ENCODE measurements around the gene CLDN4.
A peak's percentile ranks its signal among the peaks of the same experiment; 100 is the strongest.
"Not testable (repeated sequence)": the region's sequence is repeated elsewhere in the genome, so short reads cannot be mapped to it uniquely, and the experiment has no call there.

The CLDN4 gene

DNA sequence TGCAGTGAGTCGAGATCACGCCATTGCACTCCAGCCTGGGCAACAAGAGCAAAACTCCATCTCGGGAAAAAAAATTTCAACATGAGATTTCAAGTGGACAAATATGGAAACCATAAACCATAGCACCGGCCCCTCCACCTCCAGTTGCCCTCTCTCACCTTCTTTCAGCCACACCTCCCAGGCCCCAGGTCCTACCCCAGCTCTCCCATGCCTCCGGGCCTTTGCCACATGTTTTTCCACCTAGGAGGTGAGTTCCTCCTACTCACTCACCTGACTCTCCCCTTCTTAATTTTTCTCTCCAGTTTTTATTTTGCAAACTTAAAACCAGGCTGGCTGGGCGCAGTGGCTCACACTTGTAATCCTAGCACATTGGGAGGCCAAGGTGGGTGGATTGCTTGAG is 13.7 kb upstream of the CLDN4 start:
- Histone ChIP-seq H3K14ac (ENCODE audit: low read length) (no peak overlapping the region), H2BK120ac (ENCODE audit: low read depth, low read length) (no peak overlapping the region), H2AK5ac (ENCODE audit: low read depth, low read length) (no peak overlapping the region), H4K91ac (ENCODE audit: low read depth, low read length, poor library complexity) (no peak overlapping the region), H3K9me3 (replicated peaks in 1 of 2; ENCODE audit: control insufficient read depth in 2 of 2, insufficient read depth in 1 of 2, low read depth in 1 of 2, low read length in 2 of 2) (no peaks in the 10 kb centered on the region), H3K27ac (replicated peaks; ENCODE audit: low read length) (no peak overlapping the region), H2AFZ (ENCODE audit: low read length) (no peak overlapping the region), H4K8ac (ENCODE audit: low read depth, low read length) (no peak overlapping the region), H3K4me3 (ENCODE audit: low read length in 2 of 2) (no peak overlapping the region), H2BK12ac (ENCODE audit: low read length) (no peak overlapping the region), H3K4me2 (ENCODE audit: insufficient read depth, low read length, poor library complexity, severe bottlenecking) (no peak overlapping the region), H3K9ac (ENCODE audit: low read depth, low read length, poor library complexity) (no peak overlapping the region), H3K18ac (ENCODE audit: low read length) (no peak overlapping the region), H3K4ac (ENCODE audit: low read length) (no peak overlapping the region), H3K23ac (ENCODE audit: low read depth, low read length, poor library complexity) (no peak overlapping the region), H3K79me1 (ENCODE audit: low read depth, low read length) (no peaks in the 10 kb centered on the region), H3K4me1 (ENCODE audit: control insufficient read depth in 2 of 2, insufficient read depth in 1 of 2, low read depth in 1 of 2, low read length in 2 of 2) (no peaks in the 10 kb centered on the region), H3K36me3 (replicated peaks in 1 of 2; ENCODE audit: control insufficient read depth in 2 of 2, insufficient read depth in 2 of 2, low read length in 2 of 2) (no peaks in the 10 kb centered on the region), H2BK15ac (ENCODE audit: low read length) (no peak overlapping the region), H3K27me3 (ENCODE audit: control insufficient read depth in 3 of 3, insufficient read depth in 3 of 3, low read depth in 1 of 3, low read length in 3 of 3) (no peaks in the 10 kb centered on the region), H2BK5ac (ENCODE audit: low read length) (peak overlapping the region; percentile 39)
- no CpG with 5 or more reads among the region's 6 CpGs for WGBS, 2 donors (ENCODE audit: extremely low coverage in 2 of 2, insufficient read length in 2 of 2, insufficient replicate concordance in 1 of 2)
- no peak for DNase-seq (ENCODE audit: low spot score)

DNA sequence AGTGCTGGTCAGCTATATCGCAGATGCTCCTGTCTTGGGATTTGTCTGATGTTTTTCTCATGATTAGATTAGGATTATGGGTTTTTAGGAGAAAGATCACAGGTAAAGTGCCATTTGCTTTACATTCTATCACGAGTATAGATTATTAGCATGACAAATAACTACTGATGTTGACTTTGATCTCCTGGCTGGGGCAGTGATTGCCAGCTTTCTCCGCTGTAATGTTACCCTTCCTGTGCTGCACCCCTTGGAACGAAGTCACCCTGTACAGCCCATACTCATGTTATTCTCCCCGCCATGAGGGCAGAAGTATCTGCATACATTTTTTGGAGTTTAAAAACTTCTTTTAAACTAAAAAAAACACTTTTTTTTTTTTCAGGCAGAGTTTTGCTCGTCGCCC is 10.8 kb upstream of the CLDN4 start:
- Histone ChIP-seq H2BK15ac (ENCODE audit: low read length) (no peak overlapping the region), H4K91ac (ENCODE audit: low read depth, low read length, poor library complexity) (no peak overlapping the region), H2AK5ac (ENCODE audit: low read depth, low read length) (no peak overlapping the region), H3K4ac (ENCODE audit: low read length) (no peak overlapping the region), H3K36me3 (replicated peaks in 1 of 2; ENCODE audit: control insufficient read depth in 2 of 2, insufficient read depth in 2 of 2, low read length in 2 of 2) (no peaks in the 10 kb centered on the region), H2AFZ (ENCODE audit: low read length) (no peak overlapping the region), H2BK12ac (ENCODE audit: low read length) (no peak overlapping the region), H2BK5ac (ENCODE audit: low read length) (no peak overlapping the region), H3K9me3 (replicated peaks in 1 of 2; ENCODE audit: control insufficient read depth in 2 of 2, insufficient read depth in 1 of 2, low read depth in 1 of 2, low read length in 2 of 2) (no peaks in the 10 kb centered on the region), H3K4me2 (ENCODE audit: insufficient read depth, low read length, poor library complexity, severe bottlenecking) (no peak overlapping the region), H3K9ac (ENCODE audit: low read depth, low read length, poor library complexity) (no peak overlapping the region), H3K27me3 (ENCODE audit: control insufficient read depth in 3 of 3, insufficient read depth in 3 of 3, low read depth in 1 of 3, low read length in 3 of 3) (peaks cover 0 to 12% (median 0%) of the 10 kb centered on the region in 3 experiments), H3K4me1 (ENCODE audit: control insufficient read depth in 2 of 2, insufficient read depth in 1 of 2, low read depth in 1 of 2, low read length in 2 of 2) (peaks cover 2 to 11% of the 10 kb centered on the region in 2 donors), H2BK120ac (ENCODE audit: low read depth, low read length) (no peak overlapping the region), H3K18ac (ENCODE audit: low read length) (no peak overlapping the region), H3K79me1 (ENCODE audit: low read depth, low read length) (no peaks in the 10 kb centered on the region), H4K8ac (ENCODE audit: low read depth, low read length) (no peak overlapping the region), H3K27ac (replicated peaks; ENCODE audit: low read length) (no peak overlapping the region), H3K4me3 (ENCODE audit: low read length in 2 of 2) (no peak overlapping the region), H3K23ac (ENCODE audit: low read depth, low read length, poor library complexity) (no peak overlapping the region), H3K14ac (ENCODE audit: low read length) (no peak overlapping the region)
- WGBS, 2 donors (ENCODE audit: extremely low coverage in 2 of 2, insufficient read length in 2 of 2, insufficient replicate concordance in 1 of 2) = no CpG with 5 or more reads among the region's 7 CpGs
- no peak for DNase-seq (ENCODE audit: low spot score)

DNA sequence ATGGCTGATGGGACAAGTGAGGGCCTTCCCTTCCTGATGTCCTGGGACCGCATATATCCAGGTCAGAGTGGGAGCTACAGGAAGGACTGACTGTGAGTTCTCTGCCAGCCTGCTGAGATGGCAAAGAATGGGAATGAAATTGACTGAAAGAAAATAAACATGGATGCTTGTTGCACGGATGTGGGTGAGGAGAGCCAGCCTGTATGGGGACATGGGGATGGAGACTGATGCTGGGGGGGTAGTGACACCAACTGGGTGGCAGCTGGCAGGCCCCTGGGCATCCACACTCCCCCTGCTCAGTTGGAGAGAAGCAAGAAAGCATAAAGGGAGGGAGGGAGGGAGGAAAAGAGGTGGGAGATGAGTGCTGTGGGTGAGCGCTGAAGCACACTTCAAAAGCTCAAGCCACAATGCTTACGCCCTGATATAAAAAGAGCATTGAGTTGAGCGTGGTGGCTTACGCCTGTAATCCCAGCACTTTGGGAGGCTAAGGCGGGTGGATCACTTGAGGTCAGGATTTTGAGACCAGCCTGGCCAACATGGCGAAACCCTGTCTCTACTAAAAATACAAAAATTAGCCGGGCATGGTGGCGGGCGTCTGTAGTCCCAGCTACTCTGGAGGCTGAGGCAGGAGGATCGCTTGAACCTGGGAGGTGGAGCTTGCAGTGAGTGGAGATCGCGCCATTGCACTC is 9.1 kb upstream of the CLDN4 start:
- not testable (repeated sequence) for H3K27ac ChIP-seq (replicated peaks; ENCODE audit: low read length); H2BK120ac ChIP-seq (ENCODE audit: low read depth, low read length); H3K9ac ChIP-seq (ENCODE audit: low read depth, low read length, poor library complexity)

DNA sequence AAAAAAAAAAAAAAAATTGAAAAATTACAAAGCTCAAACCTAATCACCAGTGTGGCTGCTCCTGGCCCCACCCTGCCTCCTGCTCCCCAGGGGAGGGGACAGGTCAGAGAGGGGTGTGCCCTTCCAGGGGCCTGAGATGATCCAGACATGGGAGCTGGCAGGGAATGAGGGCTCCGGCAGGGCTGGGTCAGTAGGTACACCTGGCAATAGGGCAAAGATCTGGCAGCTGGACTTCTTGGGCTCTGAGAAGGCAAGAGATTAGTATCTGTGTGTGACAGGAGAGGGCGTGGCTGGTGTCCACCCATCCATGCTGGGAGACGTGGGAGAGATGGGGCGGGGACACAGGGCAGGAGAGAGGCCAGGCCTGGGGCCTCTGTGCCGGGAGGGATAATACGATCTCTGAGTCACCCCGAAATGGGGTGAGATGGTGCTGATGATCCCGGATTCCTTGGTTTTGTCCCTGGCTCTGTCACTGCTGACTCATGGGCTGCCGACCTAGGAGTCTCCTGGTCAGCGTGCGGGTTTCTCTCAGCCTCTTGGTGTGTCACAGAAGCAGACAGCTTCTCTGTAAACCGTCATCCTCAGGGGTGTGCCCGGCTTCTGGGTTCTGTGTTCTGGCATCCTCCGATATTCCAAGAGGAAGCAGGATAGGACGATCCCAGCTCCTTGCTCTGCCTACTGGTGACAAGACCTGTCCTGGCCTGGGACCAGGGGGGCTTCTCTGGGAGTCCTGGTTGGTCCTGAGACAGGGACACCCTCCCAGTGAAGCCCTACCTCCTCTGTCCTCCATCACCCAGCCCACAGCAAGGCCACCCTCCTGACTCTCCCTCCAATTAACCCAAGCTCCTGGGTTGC is 8.2 kb upstream of the CLDN4 start:
- H2AFZ ChIP-seq (ENCODE audit: low read length) = peak overlapping the region; percentile 58
- no peak for DNase-seq (ENCODE audit: low spot score)

More for the DNA sequence above, 9.1 kb upstream of the CLDN4 start:
- H3K18ac ChIP-seq (ENCODE audit: low read length); H2BK5ac ChIP-seq (ENCODE audit: low read length); H3K36me3 ChIP-seq (replicated peaks in 1 of 2; ENCODE audit: control insufficient read depth in 2 of 2, insufficient read depth in 2 of 2, low read length in 2 of 2); H2AFZ ChIP-seq (ENCODE audit: low read length); H3K9me3 ChIP-seq (replicated peaks in 1 of 2; ENCODE audit: control insufficient read depth in 2 of 2, insufficient read depth in 1 of 2, low read depth in 1 of 2, low read length in 2 of 2); H3K4me2 ChIP-seq (ENCODE audit: insufficient read depth, low read length, poor library complexity, severe bottlenecking); H3K79me1 ChIP-seq (ENCODE audit: low read depth, low read length); H4K8ac ChIP-seq (ENCODE audit: low read depth, low read length); H3K23ac ChIP-seq (ENCODE audit: low read depth, low read length, poor library complexity); H2AK5ac ChIP-seq (ENCODE audit: low read depth, low read length); H2BK12ac ChIP-seq (ENCODE audit: low read length); H4K91ac ChIP-seq (ENCODE audit: low read depth, low read length, poor library complexity); H3K4ac ChIP-seq (ENCODE audit: low read length); H3K4me3 ChIP-seq (ENCODE audit: low read length in 2 of 2); H2BK15ac ChIP-seq (ENCODE audit: low read length); H3K14ac ChIP-seq (ENCODE audit: low read length); DNase-seq (ENCODE audit: low spot score): not testable (repeated sequence)
- no CpG with 5 or more reads among the region's 14 CpGs for WGBS, 2 donors (ENCODE audit: extremely low coverage in 2 of 2, insufficient read length in 2 of 2, insufficient replicate concordance in 1 of 2)
- peaks cover 2 to 11% of the 10 kb centered on the region in 2 donors for H3K4me1 ChIP-seq (ENCODE audit: control insufficient read depth in 2 of 2, insufficient read depth in 1 of 2, low read depth in 1 of 2, low read length in 2 of 2)
- peaks cover 0 to 12% (median 0%) of the 10 kb centered on the region in 3 experiments for H3K27me3 ChIP-seq (ENCODE audit: control insufficient read depth in 3 of 3, insufficient read depth in 3 of 3, low read depth in 1 of 3, low read length in 3 of 3)

More for the DNA sequence above, 8.2 kb upstream of the CLDN4 start:
- Histone ChIP-seq H3K27me3 (ENCODE audit: control insufficient read depth in 3 of 3, insufficient read depth in 3 of 3, low read depth in 1 of 3, low read length in 3 of 3) (peaks cover 0 to 15% (median 0%) of the 10 kb centered on the region in 3 experiments), H3K36me3 (replicated peaks in 1 of 2; ENCODE audit: control insufficient read depth in 2 of 2, insufficient read depth in 2 of 2, low read length in 2 of 2) (no peaks in the 10 kb centered on the region), H2BK5ac (ENCODE audit: low read length) (no peak overlapping the region), H4K91ac (ENCODE audit: low read depth, low read length, poor library complexity) (no peak overlapping the region), H3K79me1 (ENCODE audit: low read depth, low read length) (no peaks in the 10 kb centered on the region), H4K8ac (ENCODE audit: low read depth, low read length) (no peak overlapping the region), H3K23ac (ENCODE audit: low read depth, low read length, poor library complexity) (peak overlapping the region; percentile 34), H3K4me2 (ENCODE audit: insufficient read depth, low read length, poor library complexity, severe bottlenecking) (no peak overlapping the region), H3K4me1 (ENCODE audit: control insufficient read depth in 2 of 2, insufficient read depth in 1 of 2, low read depth in 1 of 2, low read length in 2 of 2) (peaks cover 2 to 13% of the 10 kb centered on the region in 2 donors), H3K9me3 (replicated peaks in 1 of 2; ENCODE audit: control insufficient read depth in 2 of 2, insufficient read depth in 1 of 2, low read depth in 1 of 2, low read length in 2 of 2) (no peaks in the 10 kb centered on the region), H2BK15ac (ENCODE audit: low read length) (peak overlapping the region; percentile 4), H2BK120ac (ENCODE audit: low read depth, low read length) (no peak overlapping the region), H3K4ac (ENCODE audit: low read length) (no peak overlapping the region), H2BK12ac (ENCODE audit: low read length) (no peak overlapping the region), H2AK5ac (ENCODE audit: low read depth, low read length) (peak overlapping the region; percentile 10), H3K18ac (ENCODE audit: low read length) (peak overlapping the region; percentile 41), H3K27ac (replicated peaks; ENCODE audit: low read length) (peak overlapping the region; percentile 9), H3K9ac (ENCODE audit: low read depth, low read length, poor library complexity) (no peak overlapping the region), H3K4me3 (ENCODE audit: low read length in 2 of 2) (no peak overlapping the region), H3K14ac (ENCODE audit: low read length) (no peak overlapping the region)
- WGBS, 2 donors (ENCODE audit: extremely low coverage in 2 of 2, insufficient read length in 2 of 2, insufficient replicate concordance in 1 of 2) = no CpG with 5 or more reads among the region's 15 CpGs
